GM13977 (cell line): ENCODE data around the gene HELT.
"Not testable (repeated sequence)": the region's sequence is repeated elsewhere in the genome, so short reads cannot be mapped to it uniquely, and the experiment has no call there.

Experiments used
- DNase-seq: peaks from one replicate; pipeline ENCODE4 v3.0.0; 2012; ENCODE audit warnings: low spot score
- CTCF ChIP-seq: IDR thresholded peaks from 2 replicates; pipeline ENCODE4 v1.5.1; 2012; ENCODE audit warnings: mild to moderate bottlenecking, control low read depth; ENCODE audit not compliant: insufficient read depth; ENCODE audit errors: extremely low read depth, missing control alignments
- in situ Hi-C: fragments of 300-500 bp; cut with MboI; formaldehyde crosslinking; loops from one replicate; pipeline ENCODE4 v1.12.0; 2022; ENCODE audit warnings: low sequenced_read_pairs, low pct_unique_long_range_greater_than_20kb, mixed read lengths, inconsistent platforms; ENCODE audit not compliant: unreplicated experiment

The HELT gene

GRCh38 chr4:185035284-185035683 lies 17.0 kb downstream of the HELT start:
- no peak for TF ChIP-seq CTCF
- no peak for DNase-seq
- in situ Hi-C loops: loop anchor here (10.0 to 25.0 kb wide), 2 partner anchors 100 to 977 kb away; no protein-coding TSS in a partner anchor

- TF ChIP-seq CTCF: no peak
- in situ Hi-C loops: loop anchor here (10.0 to 25.0 kb wide), 2 partner anchors 99 to 976 kb away; no protein-coding TSS in a partner anchor
- no peak for DNase-seq
Observed at GRCh38 chr4:185036019-185036418, 17.7 kb downstream of the HELT start.

GRCh38 chr4:185036842-185037241 lies 18.6 kb downstream of the HELT start:
- in situ Hi-C loops: loop anchor here (10.0 to 25.0 kb wide), 2 partner anchors 98 to 975 kb away; no protein-coding TSS in a partner anchor
- TF ChIP-seq CTCF: no peak
- no peak for DNase-seq

GRCh38 chr4:185039508-185040273 lies 21.4 kb downstream of the HELT start:
- peak; percentile 76 for DNase-seq
- in situ Hi-C loops: loop anchor here (10.0 to 25.0 kb wide), 2 partner anchors 95 to 973 kb away; no protein-coding TSS in a partner anchor

GRCh38 chr4:185040523-185040922 lies 22.2 kb downstream of the HELT start:
- no peak for TF ChIP-seq CTCF
- in situ Hi-C loops: loop anchor here (25.0 kb wide), 1 partner anchor 972 kb away; no protein-coding TSS in a partner anchor
- no peak for DNase-seq

More at GRCh38 chr4:185039508-185040273, 21.4 kb downstream of the HELT start:
- TF ChIP-seq CTCF: peak; percentile 75

GRCh38 chr4:185050286-185050685 lies 32.0 kb downstream of the HELT start:
- in situ Hi-C loops, DNase-seq: not testable (repeated sequence)

- in situ Hi-C loops, DNase-seq: not testable (repeated sequence)
Observed at GRCh38 chr4:185051283-185051682, 33.0 kb downstream of the HELT start.

GRCh38 chr4:185053746-185054145 lies 35.5 kb downstream of the HELT start:
- no peak for TF ChIP-seq CTCF
- no peak for DNase-seq
- in situ Hi-C loops: no loop called here
